Measurements from ENCODE around the gene OR56A4.

Gene OR56A4

DNA sequence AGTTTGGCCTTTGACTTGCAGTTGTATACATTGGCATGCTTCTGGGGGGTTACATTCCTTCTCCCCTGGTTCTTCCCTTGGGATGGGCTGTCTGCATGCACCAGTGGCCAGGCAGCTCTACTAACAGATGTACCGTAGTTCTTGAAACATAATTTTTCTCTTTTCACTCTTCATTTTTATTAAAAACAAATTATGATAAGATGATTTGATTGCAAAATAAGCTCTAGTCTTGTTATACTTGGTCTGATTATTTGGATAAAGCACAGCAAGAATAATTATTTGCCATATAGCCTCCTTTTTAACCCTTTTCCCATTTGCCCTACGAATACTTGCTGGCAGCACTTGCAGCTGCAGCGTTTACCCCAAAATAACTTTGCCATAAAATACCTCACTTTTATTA lies 51.2 kb downstream of the OR56A4 start:
- DNase-seq: no peak
